Heart left ventricle (tissue), 13 donors: Measurements from ENCODE around the gene TMPRSS4.

Source experiments
- CTCF ChIP-seq, 12 donors: fragments of 200-600 bp; sonication (generic) in 4 of 12; IDR thresholded peaks; one replicate each; pipeline versions ENCODE4 v1.5.0 to v1.8.0; 2018 to 2022; ENCODE audit warnings: antibody characterized with exemption in 12 of 12, mild to moderate bottlenecking in 5 of 12
- POLR2A ChIP-seq, 2 donors: fragments of 450-650 bp; IDR thresholded peaks; one replicate each; pipeline ENCODE4 v1.6.1; 2017; ENCODE audit warnings: antibody characterized with exemption in 2 of 2, mild to moderate bottlenecking in 2 of 2, moderate library complexity in 2 of 2
- donor health status: ischemic (EF 13 %, LVEDD 7.1; RV severe dilation, severe dysfunction).
- donor health status: DM: no; HTN: yes; CAD: no.
- donor health status: DM: no; HTN: no; CAD: no.
- donor health status: ischemic (EF 25% LVEDD 6.9; RV normal size, moderate dysfunction).
- donor health status: ischemic (EF 25% LVEDD 5.7; RV mildly dilated, moderate dysfunction).
- donor health status: ischemic (EF 35%, LVEDD 5.7; RV mildly dilated, moderate dysfunction).
- donor health status: nonischemic (EF 11% LVEDD 7.7; RV severe dilation, severe dysfunction).
- donor health status: DM: yes; HTN: yes; CAD: no.
- donor health status: PGD.
- donor health status: ischemic (EF 29% LVEDD 5.4; RV normal size, mild dysfunction).
- donor health status: nonischemic (EF 23%, LVEDD 6.1; RV moderate dilation, normal function).

- no peak for TF ChIP-seq CTCF (IDR thresholded peaks at IDR 0.05)
- TF ChIP-seq POLR2A (IDR thresholded peaks at IDR 0.05): no peak
Measured at GRCh38 chr11:118054712-118055640, 21.9 kb upstream of the TMPRSS4 start.
